ENCODE results near the gene RBPJL. TPM values are rescaled to one million over a fixed set of nuclear protein-coding genes. Genes with fewer than 3 reads are reported as not detected.

Gene RBPJL
- total RNA-seq, 1 donor from 2014 or later, result not detected

- DNase-seq, result no peak
- no peak overlapping the region for H3K27ac Mint-ChIP-seq (ENCODE audit: unreplicated experiment)
Measured at GRCh38 chr20:45275338-45275737, 31.3 kb upstream of the RBPJL start.

GRCh38 chr20:45279992-45280391, 26.6 kb upstream of the RBPJL start:
- no peaks in the 10 kb centered on the region for H3K36me3 Mint-ChIP-seq (ENCODE audit: unreplicated experiment)
- H3K9me3 Mint-ChIP-seq (ENCODE audit: unreplicated experiment), result peaks cover 2% of the 10 kb centered on the region
- H3K27me3 Mint-ChIP-seq (ENCODE audit: unreplicated experiment), result no peaks in the 10 kb centered on the region
- no peak for TF ChIP-seq CTCF (IDR thresholded peaks at IDR 0.05; ENCODE audit: partially characterized antibody, unreplicated experiment)
- H3K4me3 Mint-ChIP-seq (ENCODE audit: unreplicated experiment), result no peak overlapping the region
- no peak overlapping the region for H3K27ac Mint-ChIP-seq (ENCODE audit: unreplicated experiment)
- DNase-seq, result no peak
- H3K4me1 Mint-ChIP-seq (ENCODE audit: low read depth, unreplicated experiment), result no peaks in the 10 kb centered on the region

More at GRCh38 chr20:45275338-45275737, 31.3 kb upstream of the RBPJL start:
- Mint-ChIP-seq H3K4me3 (ENCODE audit: unreplicated experiment) (no peak overlapping the region), H3K36me3 (ENCODE audit: unreplicated experiment) (peaks cover 6% of the 10 kb centered on the region), H3K27me3 (ENCODE audit: unreplicated experiment) (peaks cover 1% of the 10 kb centered on the region), H3K9me3 (ENCODE audit: unreplicated experiment) (no peaks in the 10 kb centered on the region), H3K4me1 (ENCODE audit: low read depth, unreplicated experiment) (peaks cover 3% of the 10 kb centered on the region)
- TF ChIP-seq CTCF (IDR thresholded peaks at IDR 0.05; ENCODE audit: partially characterized antibody, unreplicated experiment), result no peak

GRCh38 chr20:45282700-45283550, 23.7 kb upstream of the RBPJL start:
- TF ChIP-seq CTCF (IDR thresholded peaks at IDR 0.05; ENCODE audit: partially characterized antibody, unreplicated experiment), result no peak
- H3K9me3 Mint-ChIP-seq (ENCODE audit: unreplicated experiment), result peaks cover 4% of the 10 kb centered on the region
- no peaks in the 10 kb centered on the region for H3K27me3 Mint-ChIP-seq (ENCODE audit: unreplicated experiment)
- H3K4me3 Mint-ChIP-seq (ENCODE audit: unreplicated experiment), result no peak overlapping the region
- no peaks in the 10 kb centered on the region for H3K36me3 Mint-ChIP-seq (ENCODE audit: unreplicated experiment)
- H3K27ac Mint-ChIP-seq (ENCODE audit: unreplicated experiment), result no peak overlapping the region
- DNase-seq, result no peak
- H3K4me1 Mint-ChIP-seq (ENCODE audit: low read depth, unreplicated experiment), result no peaks in the 10 kb centered on the region

GRCh38 chr20:45283551-45284057, 23.0 kb upstream of the RBPJL start:
- no peak overlapping the region for H3K27ac Mint-ChIP-seq (ENCODE audit: unreplicated experiment)
- H3K4me1 Mint-ChIP-seq (ENCODE audit: low read depth, unreplicated experiment), result no peaks in the 10 kb centered on the region
- H3K36me3 Mint-ChIP-seq (ENCODE audit: unreplicated experiment), result no peaks in the 10 kb centered on the region
- DNase-seq, result no peak
- no peak for TF ChIP-seq CTCF (IDR thresholded peaks at IDR 0.05; ENCODE audit: partially characterized antibody, unreplicated experiment)
- no peak overlapping the region for H3K4me3 Mint-ChIP-seq (ENCODE audit: unreplicated experiment)
- H3K9me3 Mint-ChIP-seq (ENCODE audit: unreplicated experiment), result peaks cover 4% of the 10 kb centered on the region
- H3K27me3 Mint-ChIP-seq (ENCODE audit: unreplicated experiment), result no peaks in the 10 kb centered on the region

DNA sequence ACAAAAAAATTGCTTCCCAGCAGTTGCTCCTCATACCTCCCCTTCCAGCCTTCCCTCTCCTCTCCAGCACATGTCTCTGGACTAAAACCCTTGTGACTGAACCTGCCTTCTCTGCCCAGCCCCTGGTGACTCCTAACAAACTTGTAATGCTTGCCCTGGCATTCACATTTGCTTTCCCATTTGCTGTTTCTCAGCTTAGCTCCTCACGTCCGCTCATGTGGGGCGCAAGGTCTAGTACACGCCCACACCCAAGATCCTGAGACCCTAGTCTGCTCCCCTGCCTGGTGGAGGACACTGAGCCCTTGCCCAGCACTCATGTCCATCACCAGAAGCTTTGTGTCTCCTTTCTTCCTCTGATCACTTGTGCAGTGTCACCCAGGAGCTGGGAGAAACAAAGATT, 18.3 kb upstream of the RBPJL start:
- no peak overlapping the region for H3K27ac Mint-ChIP-seq (ENCODE audit: unreplicated experiment)
- H3K4me1 Mint-ChIP-seq (ENCODE audit: low read depth, unreplicated experiment), result peaks cover 15% of the 10 kb centered on the region
- H3K9me3 Mint-ChIP-seq (ENCODE audit: unreplicated experiment), result peaks cover 13% of the 10 kb centered on the region
- no peaks in the 10 kb centered on the region for H3K36me3 Mint-ChIP-seq (ENCODE audit: unreplicated experiment)
- TF ChIP-seq CTCF (IDR thresholded peaks at IDR 0.05; ENCODE audit: partially characterized antibody, unreplicated experiment), result no peak
- peaks cover 14% of the 10 kb centered on the region for H3K27me3 Mint-ChIP-seq (ENCODE audit: unreplicated experiment)
- H3K4me3 Mint-ChIP-seq (ENCODE audit: unreplicated experiment), result no peak overlapping the region
- no peak for DNase-seq
